Thymus (tissue), 11 donors: ENCODE results near the gene GAREM1. TPM values are rescaled to one million over a fixed set of nuclear protein-coding genes. Genes with fewer than 3 reads are reported as not detected.
"Not testable (repeated sequence)": the region's sequence is repeated elsewhere in the genome, so short reads cannot be mapped to it uniquely, and the experiment has no call there.

Source experiments
- DNase-seq, 9 donors: peaks; one replicate each; pipeline ENCODE4 v3.0.0-alpha.2; 2013; ENCODE audit warnings: low spot score in 9 of 9, low read depth in 6 of 9, missing footprints in 1 of 9
- H3K27ac ChIP-seq, 2 donors: one replicate each; pipeline ENCODE4 v1.5.1; 2013; ENCODE audit warnings: control low read depth in 1 of 2, low read depth in 1 of 2, low read length in 1 of 2, mild to moderate bottlenecking in 1 of 2, moderate library complexity in 1 of 2
- H3K27me3 ChIP-seq, 2 donors: one replicate each; pipeline ENCODE4 v1.5.1; 2013; ENCODE audit warnings: low read length in 1 of 2; ENCODE audit not compliant: control insufficient read depth in 2 of 2, insufficient read depth in 1 of 2
- H3K36me3 ChIP-seq, 2 donors: one replicate each; pipeline ENCODE4 v1.5.1; 2013; ENCODE audit warnings: low read length in 1 of 2, mild to moderate bottlenecking in 1 of 2, moderate library complexity in 1 of 2; ENCODE audit not compliant: control insufficient read depth in 2 of 2, insufficient read depth in 2 of 2
- H3K4me1 ChIP-seq, 2 donors: one replicate each; pipeline ENCODE4 v1.5.1; 2013; ENCODE audit warnings: low read length in 2 of 2; ENCODE audit not compliant: control insufficient read depth in 2 of 2, insufficient read depth in 2 of 2
- H3K4me3 ChIP-seq, 2 donors: one replicate each; pipeline ENCODE4 v1.5.1; 2013; ENCODE audit warnings: low read length in 2 of 2, control low read depth in 1 of 2, mild to moderate bottlenecking in 1 of 2
- H3K9me3 ChIP-seq, 2 donors: one replicate each; pipeline ENCODE4 v1.5.1; 2013; ENCODE audit warnings: low read length in 1 of 2, mild to moderate bottlenecking in 1 of 2; ENCODE audit not compliant: control insufficient read depth in 2 of 2, insufficient read depth in 1 of 2
- WGBS: extraction: QIAGEN DNeasy Blood & Tissue Kit; methylation state at CpG from one replicate; pipeline ENCODE4 v1.1.7; 2013; 5-methylcytosine and 5-hydroxymethylcytosine counted together
- polyA plus RNA-seq: library from polyadenylated mRNA; stranded (reverse); fragments of 200-250 nt; gene quantifications from one replicate; pipeline ENCODE4 v1.2.3, GENCODE V29; 2013
- total RNA-seq: library from RNA; stranded (reverse); fragments of 120-200 nt; gene quantifications from one replicate; pipeline ENCODE4 v1.2.4, GENCODE V29; 2013
- donor health status: healthy.

Gene GAREM1
- total and polyA plus RNA-seq, 2 donors = 0.57 to 1.5 TPM

DNA sequence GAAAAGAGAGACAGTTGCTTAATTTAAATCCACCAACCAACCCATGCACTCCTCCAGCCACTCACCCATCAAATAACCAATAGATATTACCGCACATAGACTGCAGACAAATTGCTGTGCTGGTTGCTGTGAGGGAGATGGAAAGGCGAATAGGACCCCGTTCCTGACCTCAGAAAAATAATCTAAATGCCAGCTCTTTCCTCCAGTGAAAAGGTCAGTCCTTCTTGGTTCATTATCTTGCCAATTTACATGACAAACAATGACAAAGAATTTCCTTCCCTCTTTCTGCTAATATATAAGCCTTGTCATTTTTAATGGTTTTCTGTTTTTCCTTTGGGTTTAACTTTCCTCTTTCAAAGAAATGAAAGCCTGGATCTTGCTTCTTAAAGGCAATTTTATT, 219.2 kb downstream of the GAREM1 start:
- H3K27ac ChIP-seq = no peak overlapping the region
- H3K36me3 ChIP-seq = no peaks in the 10 kb centered on the region
- no peak for DNase-seq
- no peaks in the 10 kb centered on the region for H3K27me3 ChIP-seq
- H3K4me3 ChIP-seq = no peak overlapping the region
- WGBS = 48% methylated on average over 3 of the region's 3 CpGs
- H3K9me3 ChIP-seq = no peaks in the 10 kb centered on the region
- H3K4me1 ChIP-seq = no peaks in the 10 kb centered on the region

- H3K27me3 ChIP-seq = no peaks in the 10 kb centered on the region
- no peak for DNase-seq
- no peak overlapping the region for H3K4me3 ChIP-seq
- H3K27ac ChIP-seq = no peak overlapping the region
- no peaks in the 10 kb centered on the region for H3K36me3 ChIP-seq
- no peaks in the 10 kb centered on the region for H3K9me3 ChIP-seq
- 93% methylated on average over 8 of the region's 8 CpGs for WGBS
- H3K4me1 ChIP-seq = no peaks in the 10 kb centered on the region
Measured at GRCh38 chr18:32249147-32249929, 221.3 kb downstream of the GAREM1 start.

DNA sequence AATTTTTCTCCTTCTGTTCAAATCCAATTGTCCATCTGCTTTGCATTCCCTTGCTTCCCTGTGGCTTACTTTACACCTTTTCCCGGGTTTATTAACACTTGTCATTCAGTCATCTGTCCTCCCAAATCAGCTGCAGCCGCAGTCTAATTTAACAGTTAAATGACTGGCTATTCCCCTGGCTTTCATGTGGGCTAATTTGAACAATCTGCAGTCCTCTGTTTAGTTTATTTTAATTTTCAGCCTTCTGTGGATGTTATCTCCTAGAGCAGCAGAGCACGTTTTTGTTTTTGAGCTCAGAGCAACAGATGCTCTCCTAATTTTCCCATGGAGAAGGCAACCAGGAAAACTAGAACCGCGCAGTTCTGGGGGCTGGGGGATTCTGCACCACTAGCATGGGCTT, 225.8 kb downstream of the GAREM1 start:
- no peak overlapping the region for H3K27ac ChIP-seq
- DNase-seq = no peak
- no peak overlapping the region for H3K4me3 ChIP-seq
- no peaks in the 10 kb centered on the region for H3K9me3 ChIP-seq
- no peaks in the 10 kb centered on the region for H3K36me3 ChIP-seq
- WGBS = 95% methylated on average over 5 of the region's 5 CpGs
- H3K27me3 ChIP-seq = no peaks in the 10 kb centered on the region
- no peaks in the 10 kb centered on the region for H3K4me1 ChIP-seq

GRCh38 chr18:32243358-32243757, 227.3 kb downstream of the GAREM1 start:
- H3K27me3 ChIP-seq = no peaks in the 10 kb centered on the region
- no peaks in the 10 kb centered on the region for H3K36me3 ChIP-seq
- no peak overlapping the region for H3K4me3 ChIP-seq
- no peak for DNase-seq
- no peaks in the 10 kb centered on the region for H3K4me1 ChIP-seq
- H3K9me3 ChIP-seq = no peaks in the 10 kb centered on the region
- 94% methylated on average over 6 of the region's 6 CpGs for WGBS
- H3K27ac ChIP-seq = no peak overlapping the region

DNA sequence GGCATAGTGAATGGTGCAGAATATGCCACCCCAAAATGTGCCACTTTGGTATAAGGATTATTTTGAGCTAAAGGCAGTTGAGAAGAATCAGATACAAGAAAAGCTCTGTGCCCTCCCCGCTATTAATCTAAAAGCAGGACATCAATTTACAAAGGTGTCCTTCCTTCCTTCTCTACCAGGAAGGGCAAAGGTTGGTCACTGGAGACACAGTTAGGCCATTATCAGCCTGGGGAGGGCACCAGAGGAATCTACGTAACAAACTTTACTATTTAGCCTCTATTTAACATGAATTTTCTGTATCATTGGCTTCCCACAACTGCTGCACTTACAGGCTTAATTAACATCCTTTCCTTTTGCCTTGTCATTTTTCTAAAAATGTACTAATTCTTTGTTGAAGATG, 228.3 kb downstream of the GAREM1 start:
- H3K9me3 ChIP-seq = no peaks in the 10 kb centered on the region
- DNase-seq = no peak
- no peaks in the 10 kb centered on the region for H3K4me1 ChIP-seq
- WGBS = 95% methylated on average over 2 of the region's 2 CpGs
- no peaks in the 10 kb centered on the region for H3K27me3 ChIP-seq
- H3K36me3 ChIP-seq = no peaks in the 10 kb centered on the region
- no peak overlapping the region for H3K4me3 ChIP-seq
- no peak overlapping the region for H3K27ac ChIP-seq

DNA sequence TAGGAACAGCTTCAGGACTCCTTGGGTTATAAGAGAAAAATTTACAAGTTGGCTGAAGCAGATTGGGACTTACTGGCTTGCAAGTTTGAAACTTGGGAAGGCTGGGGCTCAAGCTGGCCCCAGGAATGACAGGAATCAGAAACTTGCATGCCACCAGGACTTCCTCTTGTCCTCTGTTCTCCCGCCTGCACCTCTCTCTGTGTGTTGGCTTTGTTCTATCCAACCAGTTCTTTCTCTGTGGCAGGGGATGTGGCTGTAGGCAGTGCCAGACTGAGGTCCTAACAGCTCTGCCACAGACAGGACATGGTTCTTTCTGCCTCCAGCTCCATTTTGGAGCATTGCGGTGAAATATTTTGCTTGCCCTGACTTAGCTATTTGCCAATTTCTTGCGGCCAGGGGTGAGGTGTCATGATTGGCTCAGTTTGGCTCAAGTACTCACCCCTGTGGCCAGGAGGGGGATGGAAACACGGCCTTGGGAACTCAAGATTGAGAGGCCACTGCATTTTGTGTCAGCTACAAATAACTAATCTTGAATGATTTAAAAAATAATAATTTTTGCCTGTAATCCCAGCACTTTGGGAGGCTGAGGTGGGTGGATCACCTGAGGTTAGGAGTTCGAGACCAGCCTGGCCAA, 231.9 kb downstream of the GAREM1 start:
- H3K4me1 ChIP-seq = no peaks in the 10 kb centered on the region
- H3K36me3 ChIP-seq = no peaks in the 10 kb centered on the region
- DNase-seq = no peak
- no peak overlapping the region for H3K4me3 ChIP-seq
- H3K27ac ChIP-seq = no peak overlapping the region
- no peaks in the 10 kb centered on the region for H3K9me3 ChIP-seq
- H3K27me3 ChIP-seq = no peaks in the 10 kb centered on the region
- 95% methylated on average over 5 of the region's 5 CpGs for WGBS

- Histone ChIP-seq H3K4me1 (no peaks in the 10 kb centered on the region), H3K9me3 (no peaks in the 10 kb centered on the region), H3K36me3 (no peaks in the 10 kb centered on the region), H3K4me3 (no peak overlapping the region), H3K27ac (no peak overlapping the region), H3K27me3 (no peaks in the 10 kb centered on the region)
- DNase-seq = no peak
- WGBS = 87% methylated on average over 3 of the region's 3 CpGs
Measured at GRCh38 chr18:32237049-32237448, 233.6 kb downstream of the GAREM1 start.

GRCh38 chr18:32233348-32233747, 237.3 kb downstream of the GAREM1 start:
- DNase-seq, H3K27ac ChIP-seq, H3K4me3 ChIP-seq, H3K4me1 ChIP-seq, H3K36me3 ChIP-seq, H3K27me3 ChIP-seq, H3K9me3 ChIP-seq: not testable (repeated sequence)
- WGBS = 98% methylated on average over 15 of the region's 15 CpGs

GRCh38 chr18:32219431-32220018, 251.2 kb downstream of the GAREM1 start:
- Histone ChIP-seq H3K36me3 (no peaks in the 10 kb centered on the region), H3K9me3 (no peaks in the 10 kb centered on the region), H3K4me1 (no peaks in the 10 kb centered on the region), H3K27ac (no peak overlapping the region), H3K4me3 (no peak overlapping the region), H3K27me3 (no peaks in the 10 kb centered on the region)
- 92% methylated on average over 3 of the region's 3 CpGs for WGBS
- DNase-seq = no peak
